ENCODE results near the gene FILIP1L.

DNA sequence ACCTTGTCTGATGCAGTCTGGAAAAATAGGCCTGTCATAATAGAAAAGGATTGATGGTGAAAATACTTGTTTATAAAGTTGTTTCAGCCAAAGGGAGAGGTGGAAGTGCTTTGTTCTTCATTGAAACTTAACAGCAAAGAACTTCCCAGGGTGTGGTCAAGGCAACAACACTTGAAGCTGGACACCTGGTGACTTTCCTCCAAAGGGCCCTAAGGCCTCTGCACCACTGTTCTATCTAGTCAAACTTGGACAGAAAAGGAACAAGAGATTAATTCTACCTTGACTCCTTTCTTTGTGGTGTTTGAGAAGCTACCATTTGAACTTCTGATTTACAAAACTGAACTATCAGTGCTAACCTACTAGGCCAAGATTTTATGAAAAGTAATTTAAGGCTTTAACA, 194.6 kb downstream of the FILIP1L start:
- TF ChIP-seq, protein P1, sequence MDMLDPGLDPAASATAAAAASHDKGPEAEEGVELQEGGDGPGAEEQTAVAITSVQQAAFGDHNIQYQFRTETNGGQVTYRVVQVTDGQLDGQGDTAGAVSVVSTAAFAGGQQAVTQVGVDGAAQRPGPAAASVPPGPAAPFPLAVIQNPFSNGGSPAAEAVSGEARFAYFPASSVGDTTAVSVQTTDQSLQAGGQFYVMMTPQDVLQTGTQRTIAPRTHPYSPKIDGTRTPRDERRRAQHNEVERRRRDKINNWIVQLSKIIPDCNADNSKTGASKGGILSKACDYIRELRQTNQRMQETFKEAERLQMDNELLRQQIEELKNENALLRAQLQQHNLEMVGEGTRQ (IDR thresholded peaks at IDR 0.05; ENCODE audit: low read length): no peak
- no peak for TF ChIP-seq POLR2AphosphoS5 (IDR thresholded peaks at IDR 0.05; ENCODE audit: low read depth, low read length)
- no peak for TF ChIP-seq EGR1 (IDR thresholded peaks at IDR 0.05; ENCODE audit: borderline replicate concordance, low read depth, low read length)
- TF ChIP-seq SRF (IDR thresholded peaks at IDR 0.05; ENCODE audit: low read depth, low read length): no peak
- TF ChIP-seq, protein P2, sequence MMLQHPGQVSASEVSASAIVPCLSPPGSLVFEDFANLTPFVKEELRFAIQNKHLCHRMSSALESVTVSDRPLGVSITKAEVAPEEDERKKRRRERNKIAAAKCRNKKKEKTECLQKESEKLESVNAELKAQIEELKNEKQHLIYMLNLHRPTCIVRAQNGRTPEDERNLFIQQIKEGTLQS (IDR thresholded peaks at IDR 0.05; ENCODE audit: insufficient read depth, low read depth, low read length): no peak
- TF ChIP-seq, protein P3, sequence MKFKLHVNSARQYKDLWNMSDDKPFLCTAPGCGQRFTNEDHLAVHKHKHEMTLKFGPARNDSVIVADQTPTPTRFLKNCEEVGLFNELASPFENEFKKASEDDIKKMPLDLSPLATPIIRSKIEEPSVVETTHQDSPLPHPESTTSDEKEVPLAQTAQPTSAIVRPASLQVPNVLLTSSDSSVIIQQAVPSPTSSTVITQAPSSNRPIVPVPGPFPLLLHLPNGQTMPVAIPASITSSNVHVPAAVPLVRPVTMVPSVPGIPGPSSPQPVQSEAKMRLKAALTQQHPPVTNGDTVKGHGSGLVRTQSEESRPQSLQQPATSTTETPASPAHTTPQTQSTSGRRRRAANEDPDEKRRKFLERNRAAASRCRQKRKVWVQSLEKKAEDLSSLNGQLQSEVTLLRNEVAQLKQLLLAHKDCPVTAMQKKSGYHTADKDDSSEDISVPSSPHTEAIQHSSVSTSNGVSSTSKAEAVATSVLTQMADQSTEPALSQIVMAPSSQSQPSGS (IDR thresholded peaks at IDR 0.05; ENCODE audit: low read length): no peak

All from H1 (cell line).